CD4-positive, alpha-beta T cell (primary cell): Measurements from ENCODE around the gene SLC37A2. TPM values are rescaled to one million over a fixed set of nuclear protein-coding genes. Genes with fewer than 3 reads are reported as not detected.

Experiments used
- ATAC-seq: fragments of 200-7000 bp; cut with Tn5 transposase; one replicate; pipeline ENCODE4 v1.10.0; 2022; ENCODE audit warnings: mild to moderate bottlenecking; ENCODE audit not compliant: poor library complexity
- CTCF ChIA-PET: fragments of 350-600 bp; sonication (Branson Sonifier 250); formaldehyde crosslinking; loops from one replicate; lab custom pipeline; 2021; ENCODE audit warnings: antibody characterized with exemption, inconsistent platforms; lab: Charles Lee
- POLR2A ChIA-PET: fragments of 350-600 bp; sonication (Branson Sonifier 250); formaldehyde crosslinking; loops from one replicate; lab custom pipeline; 2021; ENCODE audit warnings: antibody characterized with exemption, inconsistent platforms; lab: Charles Lee
- DNase-seq, 14 experiments: peaks; one replicate each; pipeline ENCODE4 v3.0.0-alpha.2; 2013 to 2020; ENCODE audit warnings: mixed read lengths in 2 of 14
- H3K27ac ChIP-seq, 2 donors: one replicate each; pipeline versions ENCODE4 v1.5.1 to v1.7.0; 2013; ENCODE audit warnings: low read length in 2 of 2, low read depth in 1 of 2, mild to moderate bottlenecking in 1 of 2
- H3K27me3 ChIP-seq, 2 experiments: 1 replicate in 1 of 2; 2 replicates in 1 of 2; pipeline versions ENCODE4 v1.6.1 to v1.7.0; 2013; ENCODE audit warnings: low read length in 2 of 2, control low read depth in 1 of 2, mild to moderate bottlenecking in 1 of 2, moderate library complexity in 1 of 2; ENCODE audit not compliant: insufficient read depth in 2 of 2, control insufficient read depth in 1 of 2
- H3K36me3 ChIP-seq: one replicate; pipeline ENCODE4 v1.6.1; 2013; ENCODE audit warnings: low read length, control low read depth; ENCODE audit not compliant: insufficient read depth
- H3K4me1 ChIP-seq: one replicate; pipeline ENCODE4 v1.6.1; 2013; ENCODE audit warnings: low read length, control low read depth; ENCODE audit not compliant: insufficient read depth
- H3K4me3 ChIP-seq: one replicate; pipeline ENCODE4 v1.5.1; 2013; ENCODE audit warnings: mild to moderate bottlenecking, low read length, moderate library complexity
- H3K9me3 ChIP-seq, 2 experiments: 1 replicate in 1 of 2; 2 replicates in 1 of 2; pipeline versions ENCODE4 v1.6.1 to v1.7.0; 2013; ENCODE audit warnings: low read length in 2 of 2, mild to moderate bottlenecking in 2 of 2, control low read depth in 1 of 2, moderate library complexity in 1 of 2; ENCODE audit not compliant: control insufficient read depth in 1 of 2, insufficient read depth in 1 of 2
- H3K27ac Mint-ChIP-seq: one replicate; pipeline ENCODE4 v1.8.0; 2020; ENCODE audit warnings: mixed read lengths
- H3K27me3 Mint-ChIP-seq: one replicate; pipeline ENCODE4 v1.8.0; 2021; ENCODE audit warnings: mixed read lengths
- H3K36me3 Mint-ChIP-seq: one replicate; pipeline ENCODE4 v1.8.0; 2021; ENCODE audit warnings: low read depth, mixed read lengths
- H3K4me1 Mint-ChIP-seq: one replicate; pipeline ENCODE4 v1.8.0; 2021; ENCODE audit warnings: low read depth, mixed read lengths
- H3K4me3 Mint-ChIP-seq: one replicate; pipeline ENCODE4 v1.8.0; 2020; ENCODE audit warnings: mild to moderate bottlenecking, mixed read lengths
- H3K9me3 Mint-ChIP-seq: one replicate; pipeline ENCODE4 v1.8.0; 2020; ENCODE audit warnings: mixed read lengths
- CTCF ChIP-seq: fragments of 200-600 bp; IDR thresholded peaks from one replicate; pipeline ENCODE4 v1.8.0; 2022; ENCODE audit warnings: antibody characterized with exemption, mild to moderate bottlenecking
- intact Hi-C, 2 experiments: fragments of 100-400 bp; cut with DNase I in 1 of 2; cut with micrococcal nuclease in 1 of 2; formaldehyde crosslinking; loops; one replicate each; pipeline versions ENCODE4 v1.15.1 to v1.9.0; 2023 to 2025; cut with DNase I, micrococcal nuclease
- total RNA-seq, 174 experiments: library from RNA in 2 of 174; stranded (reverse) in 2 of 174; gene quantifications; one replicate each; pipeline ENCODE4 v1.2.3 and lab custom pipeline; 2021 to 2026

SLC37A2 gene
- total RNA-seq, 2 experiments from 2014 or later, result 0.25 to 0.34 TPM

GRCh38 chr11:125063429-125064043 is 431 bp downstream of the SLC37A2 start:
- no peak for ATAC-seq
- Mint-ChIP-seq H3K27ac (no peak overlapping the region), H3K27me3 (peaks cover 74% of the 10 kb centered on the region), H3K4me3 (peak overlapping the region; percentile 74), H3K4me1 (peaks cover 9% of the 10 kb centered on the region), H3K36me3 (no peaks in the 10 kb centered on the region), H3K9me3 (no peaks in the 10 kb centered on the region)
- TF ChIP-seq CTCF, result no peak
- ChIA-PET POLR2A (interaction anchor here (0.7 to 1.0 kb wide), 2 partner anchors 47 to 48 kb away, joined by 3 read pairs; partner anchors contain the start of gene TMEM218), CTCF (no interaction called here)
- DNase-seq, result peak in 2 of 14 experiments; percentile 16 to 20
- Histone ChIP-seq H3K9me3 (no peaks in the 10 kb centered on the region), H3K4me1 (peaks cover 14% of the 10 kb centered on the region), H3K36me3 (no peaks in the 10 kb centered on the region), H3K4me3 (peak overlapping the region; percentile 66), H3K27ac (no peak overlapping the region), H3K27me3 (peaks cover 10 to 26% of the 10 kb centered on the region in 2 experiments)
- intact Hi-C loops, result no loop called here

- Mint-ChIP-seq H3K27ac (no peak overlapping the region), H3K36me3 (no peaks in the 10 kb centered on the region), H3K27me3 (peaks cover 78% of the 10 kb centered on the region), H3K4me3 (peak overlapping the region; percentile 74), H3K9me3 (no peaks in the 10 kb centered on the region), H3K4me1 (peaks cover 9% of the 10 kb centered on the region)
- peak overlapping the region; percentile 66 for H3K4me3 ChIP-seq
- H3K9me3 ChIP-seq, result no peaks in the 10 kb centered on the region
- no peak for DNase-seq
- POLR2A ChIA-PET, result interaction anchor here (0.7 to 1.0 kb wide), 2 partner anchors 47 to 48 kb away, joined by 3 read pairs; partner anchors contain the start of gene TMEM218
- intact Hi-C loops, result no loop called here
- no peak overlapping the region for H3K27ac ChIP-seq
- CTCF ChIA-PET, result no interaction called here
- H3K36me3 ChIP-seq, result no peaks in the 10 kb centered on the region
- peaks cover 14% of the 10 kb centered on the region for H3K4me1 ChIP-seq
- H3K27me3 ChIP-seq, result peaks cover 10 to 26% of the 10 kb centered on the region in 2 experiments
- no peak for ATAC-seq
- no peak for TF ChIP-seq CTCF
Observed at GRCh38 chr11:125064070-125064469, 965 bp downstream of the SLC37A2 start.

- no peak for DNase-seq
- POLR2A ChIA-PET, result no interaction called here
- Mint-ChIP-seq H3K4me3 (no peak overlapping the region), H3K4me1 (peaks cover 13% of the 10 kb centered on the region), H3K36me3 (no peaks in the 10 kb centered on the region), H3K27ac (no peak overlapping the region), H3K27me3 (peaks cover 78% of the 10 kb centered on the region), H3K9me3 (no peaks in the 10 kb centered on the region)
- peaks cover 22% of the 10 kb centered on the region for H3K4me1 ChIP-seq
- H3K36me3 ChIP-seq, result no peaks in the 10 kb centered on the region
- intact Hi-C loops, result no loop called here
- H3K9me3 ChIP-seq, result no peaks in the 10 kb centered on the region
- no peak for TF ChIP-seq CTCF
- H3K27me3 ChIP-seq, result peaks cover 8 to 26% of the 10 kb centered on the region in 2 experiments
- no peak overlapping the region for H3K4me3 ChIP-seq
- CTCF ChIA-PET, result no interaction called here
- ATAC-seq, result no peak
- no peak overlapping the region for H3K27ac ChIP-seq
Observed at GRCh38 chr11:125068368-125068767, 5.3 kb downstream of the SLC37A2 start.
